Keratinocyte (primary cell): ENCODE data around the gene IKBIP. TPM values are rescaled to one million over a fixed set of nuclear protein-coding genes. Genes with fewer than 3 reads are reported as not detected.
"Not testable (repeated sequence)": the region's sequence is repeated elsewhere in the genome, so short reads cannot be mapped to it uniquely, and the experiment has no call there.

Experiments
- DNase-seq: peaks from one replicate; pipeline ENCODE4 v3.0.0-alpha.2; 2011; ENCODE audit warnings: low read depth, missing footprints, low spot score
- FAIRE-seq: peaks from 2 replicates; lab custom pipeline; 2011; peaks lifted over from hg19 to GRCh38; lab: Jason Lieb, UNC
- H2AFZ ChIP-seq: 2 replicates; pipeline ENCODE4 v1.6.0; 2012; ENCODE audit warnings: low read length, control low read depth, inconsistent platforms; ENCODE audit not compliant: control insufficient read depth
- H3K27ac ChIP-seq: 2 replicates; pipeline ENCODE4 v1.5.1; 2011; ENCODE audit warnings: low read length; ENCODE audit not compliant: control insufficient read depth, insufficient read depth
- H3K27me3 ChIP-seq: 3 replicates; pipeline ENCODE4 v1.6.0; 2011; ENCODE audit warnings: low read length; ENCODE audit not compliant: control insufficient read depth, insufficient read depth; ENCODE audit errors: extremely low read depth
- H3K36me3 ChIP-seq, 2 experiments: 2 replicates in 1 of 2; 3 replicates in 1 of 2; pipeline ENCODE4 v1.5.1; 2011; ENCODE audit warnings: low read length in 2 of 2, mild to moderate bottlenecking in 1 of 2; ENCODE audit not compliant: control insufficient read depth in 2 of 2, insufficient read depth in 2 of 2; ENCODE audit errors: extremely low read depth in 1 of 2
- H3K4me1 ChIP-seq: 3 replicates; pipeline ENCODE4 v1.5.1; 2011; ENCODE audit warnings: low read length; ENCODE audit not compliant: control insufficient read depth, insufficient read depth; ENCODE audit errors: extremely low read depth
- H3K4me2 ChIP-seq: 3 replicates; pipeline ENCODE4 v1.6.0; 2011; ENCODE audit warnings: low read depth, low read length; ENCODE audit not compliant: control insufficient read depth, insufficient read depth; ENCODE audit errors: extremely low read depth
- H3K4me3 ChIP-seq, 3 experiments: fragments of 200-600 bp in 1 of 3; sonication (generic) in 1 of 3; 2 replicates in 2 of 3; 3 replicates in 1 of 3; pipeline ENCODE4 v1.5.1; 2011 to 2016; ENCODE audit warnings: low read length in 3 of 3, mild to moderate bottlenecking in 3 of 3, control low read depth in 2 of 3, inconsistent platforms in 1 of 3, low read depth in 1 of 3, mixed read lengths in 1 of 3, mixed run types in 1 of 3, moderate library complexity in 1 of 3; ENCODE audit not compliant: control insufficient read depth in 2 of 3, insufficient read depth in 2 of 3; ENCODE audit errors: extremely low read depth in 1 of 3
- H3K79me2 ChIP-seq: 2 replicates; pipeline ENCODE4 v1.6.0; 2012; ENCODE audit warnings: low read length; ENCODE audit not compliant: control insufficient read depth, insufficient read depth
- H3K9ac ChIP-seq: 3 replicates; pipeline ENCODE4 v1.6.0; 2011; ENCODE audit warnings: low read length; ENCODE audit not compliant: control insufficient read depth, insufficient read depth; ENCODE audit errors: extremely low read depth
- H3K9me1 ChIP-seq: 3 replicates; pipeline ENCODE4 v1.6.0; 2011; ENCODE audit warnings: low read length; ENCODE audit not compliant: control insufficient read depth, insufficient read depth; ENCODE audit errors: extremely low read depth
- H3K9me3 ChIP-seq: 2 replicates; pipeline ENCODE4 v1.5.1; 2012; ENCODE audit warnings: low read depth, low read length; ENCODE audit not compliant: control insufficient read depth
- H4K20me1 ChIP-seq: 3 replicates; pipeline ENCODE4 v1.6.0; 2011; ENCODE audit warnings: low read length; ENCODE audit not compliant: control insufficient read depth, insufficient read depth; ENCODE audit errors: extremely low read depth
- EZH2 ChIP-seq: IDR thresholded peaks from one replicate; pipeline ENCODE4 v1.6.1; 2012; ENCODE audit warnings: inconsistent platforms, mild to moderate bottlenecking, low read length, moderate library complexity
- dilution Hi-C: fragments of 300-500 bp; cut with MboI; formaldehyde crosslinking; loops from one replicate; pipeline ENCODE4 v1.7.0; 2020; ENCODE audit warnings: low sequenced_read_pairs; ENCODE audit not compliant: extremely low pct_ligation_motif_present
- polyA plus RNA-seq, 5 experiments: library from polyadenylated mRNA; depleted of rRNA in 3 of 5; stranded (reverse) in 3 of 5; stranded (forward) in 1 of 5; unstranded in 1 of 5; fragments of >200 nt; gene quantifications; 1 replicate in 1 of 5; 2 replicates in 3 of 5; 3 replicates in 1 of 5; pipeline versions ENCODE4 v1.2.1 to v1.2.3, GENCODE V29; 2011 to 2012; ENCODE audit warnings: missing spikeins in 2 of 5, low read depth in 1 of 5, low replicate concordance in 1 of 5
- TF ChIP-seq, protein P1 (sequence below), 3 experiments: IDR thresholded peaks in 1 of 3; conservative IDR thresholded peaks in 1 of 3; optimal IDR thresholded peaks in 1 of 3; 2 replicates in 2 of 3; 3 replicates in 1 of 3; pipeline versions ENCODE3 to v1.5.1; 2011; ENCODE audit warnings: low read length in 3 of 3, mild to moderate bottlenecking in 3 of 3, moderate library complexity in 2 of 3, control low read depth in 1 of 3, inconsistent platforms in 1 of 3; ENCODE audit not compliant: insufficient read depth in 2 of 3; ENCODE audit errors: extremely low read depth in 1 of 3

IKBIP gene
- polyA plus RNA-seq, 1 donor (not counting 4 experiments of a cell fraction or from before 2014, with no cell fraction given), result 33.9 TPM

DNA sequence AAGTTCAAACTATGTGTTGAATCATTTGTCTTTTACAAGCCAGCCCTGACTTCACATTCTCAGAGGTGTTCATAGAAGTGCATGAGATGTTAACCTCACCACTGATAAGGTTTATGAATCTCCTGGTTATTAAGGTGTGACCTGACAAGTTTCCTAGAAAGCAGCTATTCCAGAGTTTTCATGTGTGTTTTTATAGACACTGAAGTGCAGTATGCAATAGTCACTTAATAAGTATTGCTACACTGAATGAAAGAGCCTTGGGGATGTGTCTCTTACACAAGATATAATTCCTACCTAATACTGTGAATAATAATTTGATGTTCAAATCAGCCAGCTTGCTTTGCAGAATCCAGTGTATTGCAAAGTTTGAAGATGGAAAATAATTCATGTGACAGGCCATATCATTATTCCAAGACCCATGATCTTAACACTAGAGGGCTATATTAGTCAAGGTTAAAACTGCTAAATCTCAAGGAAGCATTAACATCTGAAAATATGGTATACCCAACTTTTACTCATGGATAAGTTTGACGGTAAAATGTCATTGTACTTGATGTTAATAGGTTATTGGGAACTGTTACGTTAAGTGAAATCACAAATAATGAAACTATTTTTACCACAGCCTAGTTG, 38.1 kb downstream of the IKBIP start:
- Histone ChIP-seq H3K4me1 (no peaks in the 10 kb centered on the region), H3K36me3 (peaks cover 11 to 17% of the 10 kb centered on the region in 2 experiments), H3K4me2 (no peak overlapping the region), H3K27ac (no peak overlapping the region), H2AFZ (no peak overlapping the region), H3K9ac (no peak overlapping the region), H3K9me3 (no peaks in the 10 kb centered on the region), H3K9me1 (no peaks in the 10 kb centered on the region), H3K27me3 (no peaks in the 10 kb centered on the region), H4K20me1 (no peaks in the 10 kb centered on the region), H3K79me2 (no peaks in the 10 kb centered on the region), H3K4me3 (no peak overlapping the region)
- no peak for DNase-seq
- no peak for FAIRE-seq
- dilution Hi-C loops, result no loop called here
- TF ChIP-seq EZH2, result no peak
- TF ChIP-seq, protein P1, sequence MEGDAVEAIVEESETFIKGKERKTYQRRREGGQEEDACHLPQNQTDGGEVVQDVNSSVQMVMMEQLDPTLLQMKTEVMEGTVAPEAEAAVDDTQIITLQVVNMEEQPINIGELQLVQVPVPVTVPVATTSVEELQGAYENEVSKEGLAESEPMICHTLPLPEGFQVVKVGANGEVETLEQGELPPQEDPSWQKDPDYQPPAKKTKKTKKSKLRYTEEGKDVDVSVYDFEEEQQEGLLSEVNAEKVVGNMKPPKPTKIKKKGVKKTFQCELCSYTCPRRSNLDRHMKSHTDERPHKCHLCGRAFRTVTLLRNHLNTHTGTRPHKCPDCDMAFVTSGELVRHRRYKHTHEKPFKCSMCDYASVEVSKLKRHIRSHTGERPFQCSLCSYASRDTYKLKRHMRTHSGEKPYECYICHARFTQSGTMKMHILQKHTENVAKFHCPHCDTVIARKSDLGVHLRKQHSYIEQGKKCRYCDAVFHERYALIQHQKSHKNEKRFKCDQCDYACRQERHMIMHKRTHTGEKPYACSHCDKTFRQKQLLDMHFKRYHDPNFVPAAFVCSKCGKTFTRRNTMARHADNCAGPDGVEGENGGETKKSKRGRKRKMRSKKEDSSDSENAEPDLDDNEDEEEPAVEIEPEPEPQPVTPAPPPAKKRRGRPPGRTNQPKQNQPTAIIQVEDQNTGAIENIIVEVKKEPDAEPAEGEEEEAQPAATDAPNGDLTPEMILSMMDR (optimal IDR thresholded peaks at IDR 0.05 in 1 of 3, IDR thresholded peaks at IDR 0.05 in 1 of 3, conservative IDR thresholded peaks at IDR 0.05 in 1 of 3; ENCODE audit: extremely low read depth in 1 of 3, insufficient read depth in 2 of 3, low read length in 3 of 3), result no peak

DNA sequence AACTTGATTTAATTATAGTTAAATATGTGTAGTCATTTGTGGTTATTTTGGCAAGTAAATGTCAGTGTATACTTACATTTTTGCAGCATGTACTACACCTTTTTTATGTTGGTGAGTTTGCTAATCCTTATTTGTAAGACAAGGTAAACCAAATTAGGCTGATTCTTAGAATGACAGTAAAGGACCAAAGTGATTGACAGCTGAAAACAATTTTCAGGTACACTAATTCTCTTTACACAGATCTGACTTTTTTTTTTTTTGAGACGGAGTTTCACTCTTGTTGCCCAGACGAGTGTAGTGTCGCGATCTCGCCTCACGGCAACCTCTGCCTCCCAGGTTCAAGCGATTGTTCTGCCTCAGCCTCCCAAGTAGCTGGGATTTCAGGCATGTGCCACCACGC, 42.7 kb downstream of the IKBIP start:
- TF ChIP-seq EZH2, result no peak
- TF ChIP-seq, protein P1 (optimal IDR thresholded peaks at IDR 0.05 in 1 of 3, IDR thresholded peaks at IDR 0.05 in 1 of 3, conservative IDR thresholded peaks at IDR 0.05 in 1 of 3; ENCODE audit: extremely low read depth in 1 of 3, insufficient read depth in 2 of 3, low read length in 3 of 3), result no peak
- Histone ChIP-seq H3K9me1 (no peaks in the 10 kb centered on the region), H3K4me2 (no peak overlapping the region), H3K9me3 (no peaks in the 10 kb centered on the region), H3K27ac (no peak overlapping the region), H3K79me2 (peaks cover 16% of the 10 kb centered on the region), H3K36me3 (peaks cover 26 to 34% of the 10 kb centered on the region in 2 experiments), H2AFZ (no peak overlapping the region), H4K20me1 (peaks cover 3% of the 10 kb centered on the region), H3K4me3 (no peak overlapping the region), H3K4me1 (no peaks in the 10 kb centered on the region), H3K27me3 (no peaks in the 10 kb centered on the region), H3K9ac (no peak overlapping the region)
- no peak for FAIRE-seq
- no peak for DNase-seq
- dilution Hi-C loops, result no loop called here

DNA sequence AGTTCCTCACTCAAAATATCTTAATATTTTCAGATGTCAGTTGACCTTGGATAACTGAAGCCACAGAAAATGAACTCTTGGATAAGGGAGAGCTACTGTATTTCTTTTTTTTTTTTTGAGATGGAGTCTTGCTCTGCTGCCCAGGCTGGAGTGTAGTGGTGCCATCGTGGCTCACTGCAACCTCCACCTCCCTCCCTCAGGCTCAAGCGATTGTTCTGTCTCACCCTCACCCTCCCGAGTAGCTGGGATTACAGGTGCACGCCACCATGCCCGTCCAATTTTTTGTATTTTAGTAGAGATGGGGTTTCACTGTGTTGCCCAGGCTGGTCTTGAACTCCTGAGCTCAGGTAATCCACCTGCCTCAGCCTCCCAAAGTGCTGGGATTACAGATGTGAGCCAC, 47.3 kb downstream of the IKBIP start:
- H3K27me3 ChIP-seq, FAIRE-seq, H3K4me2 ChIP-seq, dilution Hi-C loops, H3K9me1 ChIP-seq, H2AFZ ChIP-seq, H3K9me3 ChIP-seq, H3K27ac ChIP-seq, DNase-seq, H3K4me3 ChIP-seq, H3K9ac ChIP-seq: not testable (repeated sequence)
- H3K79me2 ChIP-seq, result peaks cover 51% of the 10 kb centered on the region
- peaks cover 30% of the 10 kb centered on the region for H4K20me1 ChIP-seq
- H3K4me1 ChIP-seq, result peaks cover 15% of the 10 kb centered on the region
- peaks cover 14 to 40% of the 10 kb centered on the region in 2 experiments for H3K36me3 ChIP-seq
